SK-N-SH treated with all-trans-retinoic acid at 6 μM for 48 hours (cell line): ENCODE results near the gene MED16.

Source experiments
- ATAC-seq: fragments of 200-7000 bp; cut with Tn5 transposase; 3 replicates; pipeline ENCODE4 v1.9.1; 2020; ENCODE audit warnings: mild to moderate bottlenecking, moderate library complexity
- BACH2 ChIP-seq: fragments of 250-450 bp; sonication (Bioruptor Pico); IDR thresholded peaks from 2 replicates; pipeline ENCODE4 v1.9.0; 2021; ENCODE audit warnings: mild to moderate bottlenecking, borderline replicate concordance
- CREB5 ChIP-seq: fragments of 250-450 bp; sonication (Bioruptor Pico); IDR thresholded peaks from 2 replicates; pipeline ENCODE4 v1.5.1; 2020; ENCODE audit warnings: low read depth, mild to moderate bottlenecking, moderate library complexity
- CSDC2 ChIP-seq: fragments of 250-450 bp; sonication (Bioruptor Pico); IDR thresholded peaks from 2 replicates; pipeline ENCODE4 v1.5.0; 2020; ENCODE audit warnings: mild to moderate bottlenecking, moderate library complexity
- CSRNP3 ChIP-seq: fragments of 250-450 bp; sonication (Bioruptor Pico); IDR thresholded peaks from 2 replicates; pipeline ENCODE4 v1.5.1; 2021; ENCODE audit warnings: mild to moderate bottlenecking, moderate library complexity
- ESRRG ChIP-seq: fragments of 250-450 bp; sonication (Bioruptor Pico); IDR thresholded peaks from 2 replicates; pipeline ENCODE4 v1.6.1; 2021; ENCODE audit warnings: mild to moderate bottlenecking
- GLIS3 ChIP-seq: fragments of 250-450 bp; sonication (Bioruptor Pico); IDR thresholded peaks from 2 replicates; pipeline ENCODE4 v1.5.0; 2020; ENCODE audit warnings: mild to moderate bottlenecking, moderate library complexity
- ISL1 ChIP-seq: fragments of 250-450 bp; sonication (Bioruptor Pico); IDR thresholded peaks from 2 replicates; pipeline ENCODE4 v2.1.2; 2022; ENCODE audit warnings: mild to moderate bottlenecking, moderate library complexity
- OSR1 ChIP-seq: fragments of 250-450 bp; sonication (Bioruptor Pico); IDR thresholded peaks from 2 replicates; pipeline ENCODE4 v1.8.0; 2022; ENCODE audit warnings: moderate library complexity, mild to moderate bottlenecking, inconsistent platforms
- PATZ1 ChIP-seq: fragments of 250-450 bp; sonication (Bioruptor Pico); IDR thresholded peaks from 2 replicates; pipeline ENCODE4 v1.8.0; 2020; ENCODE audit warnings: mild to moderate bottlenecking, moderate library complexity, borderline replicate concordance
- POU6F1 ChIP-seq: fragments of 250-450 bp; sonication (Bioruptor Pico); IDR thresholded peaks from 2 replicates; pipeline ENCODE4 v1.8.0; 2021; ENCODE audit warnings: low read depth, mild to moderate bottlenecking, moderate library complexity, borderline replicate concordance
- PPARA ChIP-seq: fragments of 250-450 bp; sonication (Bioruptor Pico); IDR thresholded peaks from 2 replicates; pipeline ENCODE4 v1.5.0; 2020; ENCODE audit warnings: mild to moderate bottlenecking, borderline replicate concordance
- RARB ChIP-seq: fragments of 250-450 bp; sonication (Bioruptor Pico); IDR thresholded peaks from 2 replicates; pipeline ENCODE4 v1.8.0; 2021; ENCODE audit warnings: mild to moderate bottlenecking, moderate library complexity
- SNAI2 ChIP-seq: fragments of 250-450 bp; sonication (Bioruptor Pico); IDR thresholded peaks from 2 replicates; pipeline ENCODE4 v1.5.0; 2020; ENCODE audit warnings: mild to moderate bottlenecking, moderate library complexity
- TCF4 ChIP-seq: fragments of 250-450 bp; sonication (Bioruptor Pico); IDR thresholded peaks from 2 replicates; pipeline ENCODE4 v1.8.0; 2021; ENCODE audit warnings: mild to moderate bottlenecking, moderate library complexity, borderline replicate concordance
- TSHZ2 ChIP-seq: fragments of 250-450 bp; sonication (Bioruptor Pico); IDR thresholded peaks from 2 replicates; pipeline ENCODE4 v1.5.0; 2020; ENCODE audit warnings: mild to moderate bottlenecking, moderate library complexity
- ZC3H10 ChIP-seq: fragments of 250-450 bp; sonication (Bioruptor Pico); IDR thresholded peaks from 2 replicates; pipeline ENCODE4 v1.5.1; 2021; ENCODE audit warnings: mild to moderate bottlenecking, moderate library complexity
- ZFP3 ChIP-seq: fragments of 250-450 bp; sonication (Bioruptor Pico); IDR thresholded peaks from 2 replicates; pipeline ENCODE4 v1.5.0; 2020; ENCODE audit warnings: mild to moderate bottlenecking, moderate library complexity
- ZNF565 ChIP-seq: fragments of 450-650 bp; formaldehyde crosslinking; conservative IDR thresholded peaks from 2 replicates; pipeline ENCODE4 v1.5.0; 2020; ENCODE audit warnings: low read depth, mild to moderate bottlenecking, moderate library complexity
- ZNF70 ChIP-seq: fragments of 450-650 bp; formaldehyde crosslinking; IDR thresholded peaks from 2 replicates; pipeline ENCODE4 v1.5.0; 2020; ENCODE audit warnings: mild to moderate bottlenecking, moderate library complexity

The MED16 gene

GRCh38 chr19:827710-828321, 65.2 kb downstream of the MED16 start, which contains the start of gene AZU1:
Gene AZU1, plus strand, starts transcription at chr19:827837. Its CDS starts 10 bp downstream, at chr19:827847.
- ATAC-seq: no peak
- TF ChIP-seq ZC3H10 (CRISPR knock-in tag) (no peak), CSRNP3 (no peak), ESRRG (no peak), TCF4 (CRISPR knock-in tag) (no peak), ZNF70 (CRISPR knock-in tag) (no peak), PATZ1 (CRISPR knock-in tag) (no peak), SNAI2 (CRISPR knock-in tag) (no peak), ZFP3 (CRISPR knock-in tag) (no peak), GLIS3 (CRISPR knock-in tag) (no peak), PPARA (CRISPR knock-in tag) (no peak), RARB (CRISPR knock-in tag) (no peak), OSR1 (CRISPR knock-in tag) (no peak), CSDC2 (CRISPR knock-in tag) (no peak), POU6F1 (CRISPR knock-in tag) (no peak), ZNF565 (CRISPR knock-in tag) (no peak), TSHZ2 (CRISPR knock-in tag) (no peak)

- TF ChIP-seq ZNF565 (CRISPR knock-in tag) (no peak), PPARA (CRISPR knock-in tag) (no peak), SNAI2 (CRISPR knock-in tag) (no peak), ISL1 (no peak), CREB5 (no peak), POU6F1 (CRISPR knock-in tag) (no peak), TCF4 (CRISPR knock-in tag) (no peak), ZC3H10 (CRISPR knock-in tag) (no peak), CSRNP3 (no peak), ZNF70 (CRISPR knock-in tag) (no peak), BACH2 (no peak)
- ATAC-seq: no peak
Measured at GRCh38 chr19:827314-827709, 65.7 kb downstream of the MED16 start.
